Immature natural killer cell (primary cell): Measurements from ENCODE around the gene GSTA4. TPM values are rescaled to one million over a fixed set of nuclear protein-coding genes. Genes with fewer than 3 reads are reported as not detected.
A peak's percentile ranks its signal among the peaks of the same experiment; 100 is the strongest.
"Not testable (repeated sequence)": the region's sequence is repeated elsewhere in the genome, so short reads cannot be mapped to it uniquely, and the experiment has no call there.

ENCODE experiments used
- DNase-seq, 3 donors: peaks; one replicate each; pipeline ENCODE4 v3.0.0; 2022; ENCODE audit warnings: mixed read lengths in 1 of 3
- H3K27ac Mint-ChIP-seq, 6 donors: one replicate each; pipeline ENCODE4 v1.8.0; 2020; ENCODE audit warnings: mixed read lengths in 6 of 6, mild to moderate bottlenecking in 5 of 6, inconsistent platforms in 4 of 6, moderate library complexity in 3 of 6
- H3K27me3 Mint-ChIP-seq, 3 donors: one replicate each; pipeline ENCODE4 v1.8.0; 2020 to 2021; ENCODE audit warnings: low read depth in 3 of 3, mild to moderate bottlenecking in 3 of 3, mixed read lengths in 3 of 3, moderate library complexity in 3 of 3, inconsistent platforms in 1 of 3
- H3K36me3 Mint-ChIP-seq, 3 donors: one replicate each; pipeline ENCODE4 v1.8.0; 2020; ENCODE audit warnings: mixed read lengths in 3 of 3, inconsistent platforms in 2 of 3, mild to moderate bottlenecking in 2 of 3
- H3K4me1 Mint-ChIP-seq, 2 donors: one replicate each; pipeline ENCODE4 v1.8.0; 2020; ENCODE audit warnings: inconsistent platforms in 2 of 2, mild to moderate bottlenecking in 2 of 2, mixed read lengths in 2 of 2, moderate library complexity in 1 of 2
- H3K4me3 Mint-ChIP-seq, 5 donors: one replicate each; pipeline ENCODE4 v1.8.0; 2020; ENCODE audit warnings: mild to moderate bottlenecking in 5 of 5, mixed read lengths in 5 of 5, inconsistent platforms in 3 of 5, moderate library complexity in 3 of 5
- H3K9me3 Mint-ChIP-seq, 6 donors: one replicate each; pipeline ENCODE4 v1.8.0; 2020; ENCODE audit warnings: mild to moderate bottlenecking in 6 of 6, mixed read lengths in 6 of 6, inconsistent platforms in 4 of 6, moderate library complexity in 3 of 6
- polyA plus RNA-seq, 3 donors: library from polyadenylated mRNA; unstranded; fragments of 300-500 nt; fragmentation: Illumina TruSeq; gene quantifications; one replicate each; pipeline ENCODE4 v1.2.3, GENCODE V29; 2021

The GSTA4 gene
- polyA plus RNA-seq, 3 donors from 2014 or later, result 5.3 to 6.4 TPM; not detected in 1

DNA sequence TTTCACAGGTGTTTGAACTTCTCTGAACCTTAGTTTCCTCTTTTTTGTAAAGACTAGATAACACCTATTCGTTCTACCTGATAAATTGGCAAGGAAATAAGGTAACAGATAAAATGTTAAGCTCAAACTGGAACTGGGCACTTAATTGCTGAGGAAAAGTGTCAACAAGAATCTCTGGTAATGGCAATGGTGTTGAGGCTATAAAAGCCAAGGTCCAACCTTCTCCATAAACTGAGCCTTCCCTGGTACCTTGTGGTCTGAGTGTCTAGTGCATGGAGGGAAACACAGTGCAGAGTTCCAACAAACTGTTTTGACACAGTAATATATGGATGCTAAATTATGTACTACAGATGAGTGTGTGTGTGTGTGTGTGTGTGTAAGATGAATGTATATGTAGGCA, 33.4 kb upstream of the GSTA4 start:
- H3K27ac Mint-ChIP-seq, result no peak overlapping the region
- peaks cover 0 to 2% (median 0%) of the 10 kb centered on the region in 3 donors for H3K27me3 Mint-ChIP-seq
- H3K36me3 Mint-ChIP-seq, result peaks cover 46 to 59% (median 47%) of the 10 kb centered on the region in 3 donors
- DNase-seq, result no peak
- no peak overlapping the region for H3K4me3 Mint-ChIP-seq
- H3K4me1 Mint-ChIP-seq, result no peaks in the 10 kb centered on the region
- H3K9me3 Mint-ChIP-seq, result no peaks in the 10 kb centered on the region

DNA sequence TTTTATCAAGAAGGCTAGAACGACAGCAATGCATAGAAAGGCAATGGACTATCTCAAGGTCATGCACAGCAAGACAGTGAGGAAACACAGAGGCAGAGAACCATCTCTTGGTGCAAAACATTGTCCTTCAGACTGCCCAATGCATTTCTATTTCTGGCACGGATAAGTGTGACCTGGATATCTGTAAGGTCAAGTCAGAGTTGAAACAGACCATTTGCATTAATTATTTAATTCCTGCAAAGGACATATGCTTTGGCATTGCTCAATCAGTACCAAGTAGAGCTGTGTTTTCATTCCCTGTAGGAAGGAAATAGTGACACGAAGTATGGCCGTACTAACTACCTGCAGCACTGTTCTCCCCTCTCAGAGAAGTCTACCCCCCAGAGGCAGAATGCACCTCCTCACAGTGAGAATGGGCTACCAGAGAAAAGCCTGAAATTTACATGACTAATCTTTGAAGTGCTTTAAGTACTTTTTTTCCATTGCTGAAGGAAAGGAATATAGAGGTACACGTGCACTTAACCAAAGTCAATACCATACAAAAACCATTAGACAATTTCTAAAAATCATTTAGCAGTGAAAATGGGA, 32.1 kb upstream of the GSTA4 start:
- no peak overlapping the region for H3K4me3 Mint-ChIP-seq
- no peaks in the 10 kb centered on the region for H3K9me3 Mint-ChIP-seq
- no peaks in the 10 kb centered on the region for H3K4me1 Mint-ChIP-seq
- H3K27ac Mint-ChIP-seq, result no peak overlapping the region
- peaks cover 41 to 63% (median 44%) of the 10 kb centered on the region in 3 donors for H3K36me3 Mint-ChIP-seq
- no peak for DNase-seq
- peaks cover 0 to 2% (median 0%) of the 10 kb centered on the region in 3 donors for H3K27me3 Mint-ChIP-seq

DNA sequence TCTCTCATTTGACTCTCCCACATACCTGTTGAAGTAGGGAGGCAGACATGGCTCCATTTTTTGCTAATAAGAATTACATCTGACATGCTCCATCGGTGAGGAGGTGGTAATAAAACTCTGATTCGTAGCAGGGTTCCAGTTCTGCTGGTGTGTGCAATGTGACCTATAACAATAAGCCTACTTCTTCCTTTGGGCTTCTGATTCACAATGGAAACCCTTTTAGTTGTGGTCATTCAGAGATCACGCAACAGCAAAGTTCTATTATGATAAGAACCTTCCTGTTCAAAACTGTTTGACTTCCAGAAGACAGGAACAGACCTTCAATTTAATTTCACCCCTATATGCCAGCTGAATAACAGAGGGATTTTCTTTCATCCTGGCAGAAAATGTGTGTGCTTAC, 31.4 kb upstream of the GSTA4 start:
- Mint-ChIP-seq H3K27ac (no peak overlapping the region), H3K9me3 (no peaks in the 10 kb centered on the region), H3K27me3 (peaks cover 0 to 2% (median 0%) of the 10 kb centered on the region in 3 donors), H3K4me3 (no peak overlapping the region), H3K4me1 (no peaks in the 10 kb centered on the region), H3K36me3 (peaks cover 41 to 63% (median 44%) of the 10 kb centered on the region in 3 donors)
- no peak for DNase-seq

DNA sequence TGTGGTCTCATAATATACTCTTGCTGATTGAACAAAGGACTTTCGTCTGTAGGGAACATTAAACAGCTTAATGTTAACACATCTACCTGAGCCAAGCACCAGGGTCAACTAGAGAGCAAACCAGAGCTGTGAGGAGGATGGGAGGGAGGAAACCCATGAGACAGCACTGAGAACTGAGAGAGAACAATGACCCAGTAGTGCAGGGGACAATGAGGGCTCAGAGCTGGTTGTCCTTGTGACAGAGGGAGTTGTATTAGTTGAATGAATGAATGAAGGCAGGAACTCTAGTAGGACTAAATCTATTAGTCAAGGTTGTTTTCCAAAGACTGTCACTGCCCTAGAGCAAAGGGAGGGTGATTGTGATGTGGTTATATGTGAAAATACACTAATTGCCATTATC, 28.2 kb upstream of the GSTA4 start:
- Mint-ChIP-seq H3K4me1 (no peaks in the 10 kb centered on the region), H3K4me3 (no peak overlapping the region), H3K36me3 (peaks cover 22 to 36% (median 33%) of the 10 kb centered on the region in 3 donors), H3K9me3 (no peaks in the 10 kb centered on the region), H3K27me3 (peaks cover 0 to 2% (median 0%) of the 10 kb centered on the region in 3 donors), H3K27ac (peak overlapping the region in 1 of 6 donors; percentile 2)
- no peak for DNase-seq

DNA sequence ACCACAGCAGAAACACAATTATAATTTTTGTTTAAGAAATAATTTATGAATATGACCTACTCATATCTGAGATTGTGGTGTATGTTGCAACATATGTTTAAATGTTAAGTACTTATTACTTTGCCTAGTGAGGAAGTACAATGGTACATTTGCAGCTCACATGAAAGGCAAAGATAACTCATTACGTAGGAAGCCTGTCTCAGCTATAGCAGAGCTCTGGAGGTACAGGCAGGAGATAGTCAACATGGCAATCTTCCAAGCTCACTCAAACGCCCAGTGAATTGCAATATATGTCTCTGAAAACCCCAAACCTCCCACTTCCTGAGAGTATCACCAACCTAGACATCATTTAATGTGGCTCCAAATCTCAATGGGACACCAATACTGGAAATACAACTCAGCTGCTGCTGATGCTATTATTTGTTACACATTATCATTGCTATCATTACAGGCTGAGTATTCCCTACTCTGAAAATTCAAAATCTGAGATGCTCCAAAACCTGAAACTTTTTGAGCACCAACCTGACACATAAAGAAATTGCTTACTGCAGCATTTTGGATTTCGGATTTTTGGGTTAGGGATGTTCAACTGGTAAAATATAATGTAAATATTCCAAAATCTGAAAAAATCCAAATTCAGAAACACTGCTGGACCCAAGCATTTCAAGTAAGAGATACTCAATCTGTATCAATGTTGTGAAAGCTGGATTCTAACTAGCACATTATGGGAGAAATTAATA, 25.1 kb upstream of the GSTA4 start:
- no peak overlapping the region for H3K27ac Mint-ChIP-seq
- no peaks in the 10 kb centered on the region for H3K27me3 Mint-ChIP-seq
- peaks cover 20 to 40% (median 25%) of the 10 kb centered on the region in 3 donors for H3K36me3 Mint-ChIP-seq
- H3K4me3 Mint-ChIP-seq, result no peak overlapping the region
- H3K9me3 Mint-ChIP-seq, result no peaks in the 10 kb centered on the region
- no peak for DNase-seq
- H3K4me1 Mint-ChIP-seq, result no peaks in the 10 kb centered on the region

DNA sequence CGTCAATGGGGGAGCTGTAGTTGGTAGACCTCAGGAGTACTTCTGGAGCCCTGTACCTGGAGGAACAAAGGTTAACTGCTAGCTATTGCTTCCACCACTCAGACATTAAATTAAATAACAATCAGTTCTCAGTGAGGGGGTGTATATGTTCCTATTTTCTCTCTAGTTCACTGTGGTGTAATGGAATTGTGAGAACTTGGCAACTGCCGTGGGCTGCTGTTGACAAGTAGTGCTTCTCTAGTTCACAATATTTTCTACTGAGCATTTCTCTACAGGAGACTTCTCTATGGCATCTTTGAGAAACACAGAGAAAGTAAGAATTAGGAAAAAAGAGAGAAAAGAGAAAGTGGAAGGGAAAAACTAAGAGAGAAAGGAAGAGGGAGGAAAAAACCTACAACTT, 23.4 kb upstream of the GSTA4 start:
- Mint-ChIP-seq H3K4me1 (no peaks in the 10 kb centered on the region), H3K27ac (no peak overlapping the region), H3K27me3 (no peaks in the 10 kb centered on the region), H3K36me3 (peaks cover 32 to 45% (median 32%) of the 10 kb centered on the region in 3 donors), H3K4me3 (no peak overlapping the region), H3K9me3 (no peaks in the 10 kb centered on the region)
- DNase-seq, result no peak

DNA sequence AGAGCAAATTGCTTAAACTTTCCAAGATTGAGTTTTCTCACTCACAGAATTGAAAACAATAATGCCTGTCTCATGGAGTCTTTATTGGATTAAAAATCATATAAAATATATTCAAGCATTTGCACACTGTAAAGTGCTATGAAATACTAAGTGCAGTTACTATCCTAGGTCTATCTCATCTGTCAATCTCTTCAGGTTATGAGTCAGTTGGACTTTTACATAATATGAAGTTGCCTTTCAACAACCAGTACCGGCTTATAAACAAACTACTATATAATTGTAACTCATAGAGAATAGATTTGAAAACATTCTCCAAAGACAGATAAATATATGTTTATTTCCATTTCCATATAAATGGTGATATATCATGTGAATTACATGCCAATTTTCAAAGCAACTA, 20.4 kb upstream of the GSTA4 start:
- Mint-ChIP-seq H3K36me3 (peaks cover 37 to 62% (median 42%) of the 10 kb centered on the region in 3 donors), H3K27me3 (no peaks in the 10 kb centered on the region), H3K4me1 (no peaks in the 10 kb centered on the region)

DNA sequence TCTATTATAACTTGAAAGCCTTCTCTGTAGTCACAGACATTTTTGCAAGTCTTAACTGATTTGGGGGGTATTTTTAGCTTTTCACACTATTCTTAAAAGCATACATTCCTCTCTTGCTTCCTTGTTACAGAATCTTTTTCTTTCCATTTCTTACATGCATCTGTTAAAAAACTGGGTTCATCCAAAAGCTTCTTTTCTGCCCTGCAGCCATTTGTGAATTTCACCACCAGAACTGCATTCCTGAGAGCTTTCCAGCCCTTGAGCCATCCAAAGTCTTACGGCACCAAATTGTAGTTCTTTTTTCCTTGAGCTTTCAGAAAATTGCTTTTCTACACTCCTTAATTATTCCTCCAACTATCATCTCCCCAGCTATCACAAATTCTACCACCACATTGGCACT, 19.7 kb upstream of the GSTA4 start:
- DNase-seq, result no peak
- Mint-ChIP-seq H3K4me3 (no peak overlapping the region), H3K36me3 (peaks cover 44 to 70% (median 49%) of the 10 kb centered on the region in 3 donors), H3K27me3 (no peaks in the 10 kb centered on the region), H3K9me3 (no peaks in the 10 kb centered on the region), H3K27ac (no peak overlapping the region), H3K4me1 (no peaks in the 10 kb centered on the region)

More for the DNA sequence above, 20.4 kb upstream of the GSTA4 start:
- H3K4me3 Mint-ChIP-seq, result no peak overlapping the region
- no peaks in the 10 kb centered on the region for H3K9me3 Mint-ChIP-seq
- DNase-seq, result no peak
- H3K27ac Mint-ChIP-seq, result no peak overlapping the region

DNA sequence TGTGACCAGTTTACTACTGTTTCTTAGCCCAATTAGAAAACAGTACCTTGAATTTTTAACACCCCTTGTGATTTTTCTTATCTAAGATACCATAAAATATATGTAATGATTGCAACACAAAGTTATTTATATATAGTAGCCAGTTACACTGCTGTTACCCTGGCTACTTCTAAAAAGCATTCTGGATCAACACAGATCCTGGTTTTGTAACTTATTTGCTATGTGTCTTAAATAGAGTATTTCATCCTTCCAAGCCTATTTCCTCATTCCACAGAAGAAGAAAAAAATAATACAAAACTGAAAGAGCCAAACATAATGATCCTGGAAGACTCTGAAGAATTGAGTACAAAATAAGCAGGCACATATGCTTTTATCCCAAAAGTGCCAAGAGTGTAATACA, 19.0 kb upstream of the GSTA4 start:
- H3K36me3 Mint-ChIP-seq, result peaks cover 51 to 76% (median 51%) of the 10 kb centered on the region in 3 donors
- H3K27ac Mint-ChIP-seq, result no peak overlapping the region
- no peak for DNase-seq
- H3K4me1 Mint-ChIP-seq, result no peaks in the 10 kb centered on the region
- no peaks in the 10 kb centered on the region for H3K9me3 Mint-ChIP-seq
- no peaks in the 10 kb centered on the region for H3K27me3 Mint-ChIP-seq
- H3K4me3 Mint-ChIP-seq, result no peak overlapping the region

DNA sequence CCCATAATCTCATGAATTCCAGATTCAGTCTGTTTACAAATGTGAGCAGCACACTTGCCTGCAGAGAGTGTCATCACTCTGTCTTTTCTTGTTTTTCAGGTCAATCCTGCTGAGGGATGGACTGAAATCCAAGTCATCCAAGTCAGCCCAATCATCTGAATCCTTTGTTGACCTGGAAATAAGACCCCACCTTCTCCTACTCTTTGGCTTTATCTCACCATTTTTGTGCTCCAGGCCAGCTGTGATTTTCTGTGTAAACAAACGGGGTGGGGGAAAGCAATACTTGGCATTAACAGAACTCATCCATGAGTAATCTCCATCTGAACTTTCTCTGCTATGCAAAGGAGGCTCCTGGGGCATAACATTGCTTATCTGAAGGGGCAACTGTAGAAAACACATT, 16.9 kb upstream of the GSTA4 start:
- H3K9me3 Mint-ChIP-seq, result no peaks in the 10 kb centered on the region
- H3K27me3 Mint-ChIP-seq, result no peaks in the 10 kb centered on the region
- no peak overlapping the region for H3K27ac Mint-ChIP-seq
- H3K36me3 Mint-ChIP-seq, result peaks cover 44 to 80% (median 50%) of the 10 kb centered on the region in 3 donors
- DNase-seq, result no peak
- H3K4me1 Mint-ChIP-seq, result no peaks in the 10 kb centered on the region
- H3K4me3 Mint-ChIP-seq, result no peak overlapping the region

DNA sequence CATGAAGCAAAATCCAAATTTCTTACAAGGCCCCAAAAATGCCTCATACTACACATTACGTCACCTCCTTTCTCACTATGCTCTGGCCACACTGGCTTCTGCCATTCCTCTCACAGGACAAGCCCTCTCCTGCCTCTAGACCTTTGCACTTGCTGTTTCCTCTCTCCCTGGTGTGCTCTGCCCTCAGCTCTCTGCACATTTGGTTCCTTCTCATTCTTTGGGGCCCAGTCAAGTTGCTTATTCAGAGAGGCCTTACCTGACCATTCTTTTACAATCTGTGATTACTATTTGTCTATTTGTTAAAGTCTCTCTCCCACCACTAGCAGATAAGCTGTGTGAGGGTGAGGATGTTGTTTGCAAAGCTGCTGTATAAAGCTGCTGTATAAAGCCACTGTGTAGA, 15.4 kb upstream of the GSTA4 start:
- H3K36me3 Mint-ChIP-seq, result peaks cover 50 to 80% (median 56%) of the 10 kb centered on the region in 3 donors
- DNase-seq, result no peak

DNA sequence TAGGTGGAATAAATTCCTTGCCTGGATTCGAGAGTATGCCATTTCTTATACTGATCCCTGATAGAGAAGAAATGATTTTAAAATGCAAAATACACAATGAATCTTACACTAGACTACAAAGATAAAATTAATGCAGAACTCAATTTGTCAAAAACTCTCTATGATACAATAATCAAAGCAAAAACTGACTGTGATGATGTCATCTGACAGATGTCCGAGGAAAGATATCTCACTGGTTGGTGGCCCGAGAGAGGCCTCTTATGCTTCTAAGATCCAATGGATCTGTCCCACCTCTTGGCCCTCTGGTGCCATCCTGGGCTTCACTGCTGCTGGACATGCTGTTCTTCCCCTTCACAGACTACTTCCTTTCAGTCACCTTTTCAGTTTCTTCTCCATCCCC, 14.4 kb upstream of the GSTA4 start:
- H3K27ac Mint-ChIP-seq, result no peak overlapping the region

More for the DNA sequence above, 15.4 kb upstream of the GSTA4 start:
- H3K27ac Mint-ChIP-seq, result peak overlapping the region in 1 of 6 donors; percentile 19
- no peaks in the 10 kb centered on the region for H3K4me1 Mint-ChIP-seq
- no peaks in the 10 kb centered on the region for H3K9me3 Mint-ChIP-seq
- H3K4me3 Mint-ChIP-seq, result no peak overlapping the region
- H3K27me3 Mint-ChIP-seq, result no peaks in the 10 kb centered on the region

DNA sequence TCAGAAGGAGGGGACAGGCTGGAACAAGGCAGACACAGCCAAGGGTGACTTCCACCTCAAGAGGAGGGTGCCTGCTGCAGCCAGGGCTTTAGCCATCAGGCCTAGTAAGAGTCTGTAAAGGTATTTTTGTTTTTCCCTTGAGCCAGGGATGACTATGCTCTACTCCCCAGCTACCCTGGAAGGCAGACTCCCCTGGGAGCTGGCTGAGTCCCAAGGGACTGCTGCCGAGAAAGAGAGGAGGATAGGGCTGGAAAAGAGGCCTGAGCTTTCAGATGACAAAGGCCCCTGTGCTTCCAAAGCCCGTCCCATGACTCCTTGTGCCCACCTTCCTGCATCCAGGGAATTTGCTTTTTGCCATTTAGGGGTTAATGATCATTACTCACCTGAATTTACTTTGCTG, 14.0 kb upstream of the GSTA4 start:
- Mint-ChIP-seq H3K27me3 (no peaks in the 10 kb centered on the region), H3K9me3 (no peaks in the 10 kb centered on the region), H3K4me3 (no peak overlapping the region), H3K4me1 (no peaks in the 10 kb centered on the region), H3K36me3 (peaks cover 47 to 86% (median 53%) of the 10 kb centered on the region in 3 donors), H3K27ac (no peak overlapping the region)
- no peak for DNase-seq

More for the DNA sequence above, 14.4 kb upstream of the GSTA4 start:
- DNase-seq, result no peak
- no peak overlapping the region for H3K4me3 Mint-ChIP-seq
- no peaks in the 10 kb centered on the region for H3K27me3 Mint-ChIP-seq
- H3K4me1 Mint-ChIP-seq, result no peaks in the 10 kb centered on the region
- H3K9me3 Mint-ChIP-seq, result no peaks in the 10 kb centered on the region
- H3K36me3 Mint-ChIP-seq, result peaks cover 48 to 84% (median 56%) of the 10 kb centered on the region in 3 donors

DNA sequence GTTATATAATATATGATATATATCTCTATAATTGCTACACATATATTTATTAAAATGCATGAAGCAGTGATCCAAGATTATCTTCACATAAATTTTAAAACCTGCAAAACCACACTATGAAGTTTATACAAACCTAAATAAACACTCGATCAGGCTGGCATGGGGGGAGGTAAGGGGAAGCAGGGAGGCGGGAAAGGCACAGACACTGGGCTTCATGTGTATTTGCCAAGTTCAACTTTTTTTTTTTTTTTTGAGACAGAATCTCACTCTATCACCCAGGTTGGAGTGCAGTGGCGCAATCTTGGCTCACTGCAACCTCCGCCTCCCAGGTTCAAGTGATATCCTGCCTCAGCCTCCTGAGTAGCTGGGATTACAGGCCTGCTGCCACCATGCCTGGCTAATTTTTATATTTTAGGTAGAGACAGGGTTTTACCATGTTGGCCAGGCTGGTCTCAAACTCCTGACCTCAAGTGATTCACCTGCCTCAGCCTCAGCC, 13.2 kb upstream of the GSTA4 start:
- not testable (repeated sequence) for DNase-seq, H3K27me3 Mint-ChIP-seq, H3K4me1 Mint-ChIP-seq, H3K9me3 Mint-ChIP-seq, H3K4me3 Mint-ChIP-seq
- Mint-ChIP-seq H3K27ac (peak overlapping the region in 1 of 6 donors; percentile 45), H3K36me3 (peaks cover 46 to 83% (median 50%) of the 10 kb centered on the region in 3 donors)
